Tibial nerve (tissue), 4 donors: Measurements from ENCODE around the gene HCN2. TPM values are rescaled to one million over a fixed set of nuclear protein-coding genes. Genes with fewer than 3 reads are reported as not detected.
A peak's percentile ranks its signal among the peaks of the same experiment; 100 is the strongest.

ENCODE experiments used
- DNase-seq, 2 donors: peaks; one replicate each; pipeline ENCODE4 v3.0.0-alpha.2; 2019; ENCODE audit warnings: low spot score in 2 of 2
- H3K27ac ChIP-seq, 4 donors: fragments of 200-600 bp; sonication (generic) in 3 of 4; one replicate each; pipeline ENCODE4 v1.5.1; 2017 to 2019; ENCODE audit warnings: mild to moderate bottlenecking in 1 of 4
- H3K27me3 ChIP-seq, 2 donors: fragments of 200-600 bp; sonication (generic) in 1 of 2; one replicate each; pipeline versions ENCODE4 v1.5.1 to v1.6.0; 2017 to 2019
- H3K36me3 ChIP-seq, 3 donors: fragments of 200-600 bp; sonication (generic); one replicate each; pipeline ENCODE4 v1.5.1; 2018 to 2019
- H3K4me1 ChIP-seq, 4 donors: fragments of 200-600 bp; sonication (generic) in 3 of 4; one replicate each; pipeline ENCODE4 v1.5.1; 2017 to 2019
- H3K4me3 ChIP-seq, 4 donors: fragments of 200-600 bp; sonication (generic) in 3 of 4; one replicate each; pipeline ENCODE4 v1.5.1; 2017 to 2019; ENCODE audit warnings: mild to moderate bottlenecking in 1 of 4, moderate library complexity in 1 of 4
- H3K9me3 ChIP-seq, 4 donors: fragments of 200-600 bp; sonication (generic) in 3 of 4; one replicate each; pipeline ENCODE4 v1.5.1; 2017 to 2019
- CTCF ChIP-seq, 5 experiments: fragments of 200-600 bp in 3 of 5; fragments of 450-650 bp in 2 of 5; sonication (generic) in 3 of 5; IDR thresholded peaks; one replicate each; pipeline ENCODE4 v1.5.1; 2016 to 2019; ENCODE audit warnings: antibody characterized with exemption in 5 of 5, mild to moderate bottlenecking in 3 of 5, moderate library complexity in 2 of 5
- EP300 ChIP-seq, 2 donors: sonication (generic); formaldehyde crosslinking; IDR thresholded peaks; one replicate each; pipeline ENCODE4 v1.6.1; 2017; ENCODE audit warnings: antibody characterized with exemption in 2 of 2, mild to moderate bottlenecking in 1 of 2
- POLR2A ChIP-seq, 2 donors: fragments of 450-650 bp; IDR thresholded peaks; one replicate each; pipeline ENCODE4 v1.6.1; 2017; ENCODE audit warnings: antibody characterized with exemption in 2 of 2, mild to moderate bottlenecking in 2 of 2, moderate library complexity in 2 of 2
- WGBS, 2 donors: methylation state at CpG; one replicate each; pipeline ENCODE4 v1.1.5; 2018; 5-methylcytosine and 5-hydroxymethylcytosine counted together
- total RNA-seq, 4 donors: library from RNA; depleted of rRNA; stranded (reverse); fragments of >200 nt; gene quantifications; one replicate each; pipeline ENCODE4 v1.1.0, GENCODE V29; 2016

HCN2 gene
- total RNA-seq, 4 donors from 2014 or later: 0.59 TPM; not detected in 3

GRCh38 chr19:656751-657559 is 67.3 kb downstream of the HCN2 start:
- H3K27ac ChIP-seq: peak overlapping the region in 2 of 4 donors; percentile 48 to 96
- H3K4me1 ChIP-seq: peaks cover 3 to 64% (median 46%) of the 10 kb centered on the region in 4 donors
- TF ChIP-seq POLR2A (IDR thresholded peaks at IDR 0.05): no peak
- no peak for TF ChIP-seq EP300 (IDR thresholded peaks at IDR 0.05)
- no peak for TF ChIP-seq CTCF (IDR thresholded peaks at IDR 0.05)
- DNase-seq: no peak
- H3K9me3 ChIP-seq: no peaks in the 10 kb centered on the region
- H3K36me3 ChIP-seq: peaks cover 0 to 53% (median 0%) of the 10 kb centered on the region in 3 donors
- no peak overlapping the region for H3K4me3 ChIP-seq
- no peaks in the 10 kb centered on the region for H3K27me3 ChIP-seq
- 71 to 78% methylated on average over 34 to 41 of the region's 43 CpGs for WGBS, 2 donors

GRCh38 chr19:657611-658010 is 67.9 kb downstream of the HCN2 start:
- TF ChIP-seq CTCF (IDR thresholded peaks at IDR 0.05) (no peak), POLR2A (IDR thresholded peaks at IDR 0.05) (no peak), EP300 (IDR thresholded peaks at IDR 0.05) (no peak)
- no peak overlapping the region for H3K4me3 ChIP-seq
- peaks cover 0 to 46% (median 0%) of the 10 kb centered on the region in 3 donors for H3K36me3 ChIP-seq
- 64 to 90% methylated on average over 14 to 16 of the region's 19 CpGs for WGBS, 2 donors
- DNase-seq: no peak
- H3K4me1 ChIP-seq: peaks cover 3 to 68% (median 47%) of the 10 kb centered on the region in 4 donors
- H3K27me3 ChIP-seq: no peaks in the 10 kb centered on the region
- H3K27ac ChIP-seq: peak overlapping the region in 1 of 4 donors; percentile 96
- no peaks in the 10 kb centered on the region for H3K9me3 ChIP-seq

DNA sequence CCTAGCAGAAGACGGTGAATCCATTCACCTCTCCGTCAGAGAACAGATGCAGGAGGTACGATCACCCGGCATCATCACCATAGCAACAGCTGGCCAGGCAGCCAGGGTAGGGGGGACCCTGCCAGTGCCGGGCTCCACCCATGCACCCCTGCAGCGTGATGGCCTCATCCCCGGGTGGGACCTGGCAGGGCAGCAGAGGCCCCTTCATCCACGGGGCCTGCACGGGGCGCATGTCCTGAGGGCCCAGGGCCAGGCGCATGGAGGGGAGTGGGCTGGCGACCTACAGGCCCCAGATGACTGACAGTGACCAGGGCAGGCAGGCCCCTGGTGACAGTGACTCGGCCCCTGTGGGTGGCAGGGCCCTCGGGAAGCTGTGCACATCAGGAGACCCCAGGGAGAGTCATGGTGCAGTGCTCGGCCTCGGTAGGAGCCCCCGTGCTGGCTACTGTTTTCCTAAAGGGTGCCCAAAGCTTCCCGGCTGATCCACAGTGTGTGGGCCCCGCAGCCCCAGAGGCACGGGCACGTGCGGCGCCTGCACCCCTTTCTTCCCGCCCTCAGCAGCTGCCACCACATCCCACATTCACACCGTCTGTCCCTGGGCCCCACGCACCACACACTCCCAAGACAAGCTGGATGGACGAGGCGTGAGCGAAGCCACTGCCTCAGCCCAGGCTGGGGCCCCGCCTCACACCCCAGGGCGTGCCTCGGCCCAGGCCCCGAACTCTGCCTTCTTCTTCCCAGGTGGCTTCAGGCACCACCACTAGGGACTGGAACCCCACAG is 68.6 kb downstream of the HCN2 start:
- 73 to 77% methylated on average over 15 to 17 of the region's 33 CpGs for WGBS, 2 donors

DNA sequence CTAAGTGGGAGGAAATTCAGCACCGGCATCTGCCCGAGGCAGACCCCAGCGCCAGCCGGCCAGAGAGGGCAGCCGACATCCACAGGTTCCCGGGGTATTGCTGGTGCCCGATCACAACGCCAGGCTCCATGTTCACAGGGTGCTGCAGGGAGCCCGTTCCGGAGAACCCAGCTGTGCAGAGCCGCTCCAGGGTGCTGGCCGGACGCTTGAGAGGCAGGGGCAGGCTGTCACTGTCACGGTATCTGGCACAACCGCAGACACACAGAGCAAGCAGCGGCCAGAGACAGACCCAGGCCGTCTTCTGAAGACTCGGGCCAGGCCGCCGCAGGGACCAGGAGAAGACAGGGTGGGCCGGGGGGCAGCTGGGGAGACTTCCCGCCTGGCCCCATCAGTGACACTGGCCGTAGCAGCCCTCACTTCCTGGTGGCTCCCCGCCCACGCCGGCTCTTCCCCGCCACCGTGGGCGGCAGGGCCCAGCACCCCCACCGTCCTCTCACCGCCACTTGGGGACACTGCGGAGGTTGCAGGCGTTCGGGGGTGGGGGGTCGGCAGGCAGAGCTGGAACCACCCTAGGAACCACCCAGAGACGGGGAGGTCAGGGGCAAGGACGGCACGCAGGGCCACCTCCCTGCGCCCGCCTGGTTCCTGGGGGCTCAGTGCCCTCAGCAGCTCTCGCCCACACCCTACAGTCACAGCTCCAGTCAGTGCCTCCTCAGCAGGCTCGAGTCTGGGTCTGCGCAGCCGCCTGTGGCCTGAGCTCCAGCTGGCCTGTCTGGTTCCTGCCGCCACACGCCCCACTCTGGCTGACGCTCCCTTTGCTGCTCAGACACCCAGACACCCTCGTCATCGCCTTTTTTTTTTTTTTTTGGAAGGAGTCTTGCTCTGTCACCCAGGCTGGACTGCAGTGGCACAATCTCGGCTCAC is 69.5 kb downstream of the HCN2 start:
- no peak for TF ChIP-seq POLR2A (IDR thresholded peaks at IDR 0.05)
- no peak for TF ChIP-seq EP300 (IDR thresholded peaks at IDR 0.05)
- TF ChIP-seq CTCF (IDR thresholded peaks at IDR 0.05): no peak
- Histone ChIP-seq H3K27ac (peak overlapping the region in 3 of 4 donors; percentile 70 to 96 (median 92)), H3K4me1 (peaks cover 3 to 77% (median 55%) of the 10 kb centered on the region in 4 donors), H3K36me3 (peaks cover 0 to 30% (median 0%) of the 10 kb centered on the region in 3 donors), H3K27me3 (no peaks in the 10 kb centered on the region), H3K4me3 (no peak overlapping the region), H3K9me3 (no peaks in the 10 kb centered on the region)
- WGBS, 2 donors: 68 to 71% methylated on average over 12 to 25 of the region's 50 CpGs
- DNase-seq: no peak

More for the DNA sequence above, 68.6 kb downstream of the HCN2 start:
- Histone ChIP-seq H3K27me3 (no peaks in the 10 kb centered on the region), H3K9me3 (no peaks in the 10 kb centered on the region), H3K27ac (peak overlapping the region in 3 of 4 donors; percentile 70 to 96 (median 92)), H3K4me1 (peaks cover 3 to 68% (median 47%) of the 10 kb centered on the region in 4 donors), H3K4me3 (no peak overlapping the region), H3K36me3 (peaks cover 0 to 40% (median 0%) of the 10 kb centered on the region in 3 donors)
- no peak for DNase-seq
- no peak for TF ChIP-seq POLR2A (IDR thresholded peaks at IDR 0.05)
- TF ChIP-seq EP300 (IDR thresholded peaks at IDR 0.05): no peak
- TF ChIP-seq CTCF (IDR thresholded peaks at IDR 0.05): no peak
